Endothelial cell of umbilical vein (primary cell): ENCODE data around the gene SLC16A11.

Source experiments
- EZH2 ChIP-seq: IDR thresholded peaks from 2 replicates; pipeline ENCODE4 v1.6.1; 2012; ENCODE audit warnings: borderline replicate concordance, low read depth, mild to moderate bottlenecking, moderate library complexity, low read length, inconsistent platforms; ENCODE audit not compliant: severe bottlenecking
- FOS ChIP-seq: IDR thresholded peaks from 2 replicates; pipeline ENCODE4 v1.6.1; 2011; ENCODE audit warnings: mild to moderate bottlenecking, low read length, moderate library complexity, borderline replicate concordance; ENCODE audit not compliant: insufficient read depth
- GATA2 ChIP-seq: IDR thresholded peaks from 2 replicates; pipeline ENCODE4 v1.7.0; 2011; ENCODE audit warnings: low read depth, mild to moderate bottlenecking, moderate library complexity, mixed read lengths, low read length; ENCODE audit not compliant: insufficient read length, insufficient read depth
- JUN ChIP-seq: IDR thresholded peaks from 2 replicates; pipeline ENCODE4 v1.6.1; 2011; ENCODE audit warnings: borderline replicate concordance, low read depth; ENCODE audit not compliant: insufficient read length, insufficient read depth
- MYC ChIP-seq: IDR thresholded peaks from one replicate; pipeline ENCODE4 v1.6.1; 2011; ENCODE audit warnings: mild to moderate bottlenecking, low read depth, low read length
- POLR2A ChIP-seq: IDR thresholded peaks from 2 replicates; pipeline ENCODE4 v1.6.1; 2012; ENCODE audit warnings: low read depth, mild to moderate bottlenecking, control low read depth, low read length
- POLR2AphosphoS5 ChIP-seq: IDR thresholded peaks from 2 replicates; pipeline ENCODE4 v1.6.1; 2012; ENCODE audit warnings: low read depth, mild to moderate bottlenecking, control low read depth, low read length, moderate library complexity; ENCODE audit not compliant: insufficient read depth
- TF ChIP-seq, protein P1 (sequence below), 2 donors: IDR thresholded peaks; 1 replicate in 1 of 2; 2 replicates in 1 of 2; pipeline ENCODE4 v1.5.1; 2011; ENCODE audit warnings: low read length in 2 of 2, mild to moderate bottlenecking in 2 of 2, moderate library complexity in 2 of 2, control low read depth in 1 of 2, inconsistent platforms in 1 of 2, low read depth in 1 of 2; ENCODE audit not compliant: insufficient read depth in 1 of 2; ENCODE audit errors: extremely low read depth in 1 of 2
- TF ChIP-seq, protein P2 (sequence below): IDR thresholded peaks from 2 replicates; pipeline ENCODE4 v1.6.1; 2011; ENCODE audit not compliant: insufficient read depth, insufficient read length

DNA sequence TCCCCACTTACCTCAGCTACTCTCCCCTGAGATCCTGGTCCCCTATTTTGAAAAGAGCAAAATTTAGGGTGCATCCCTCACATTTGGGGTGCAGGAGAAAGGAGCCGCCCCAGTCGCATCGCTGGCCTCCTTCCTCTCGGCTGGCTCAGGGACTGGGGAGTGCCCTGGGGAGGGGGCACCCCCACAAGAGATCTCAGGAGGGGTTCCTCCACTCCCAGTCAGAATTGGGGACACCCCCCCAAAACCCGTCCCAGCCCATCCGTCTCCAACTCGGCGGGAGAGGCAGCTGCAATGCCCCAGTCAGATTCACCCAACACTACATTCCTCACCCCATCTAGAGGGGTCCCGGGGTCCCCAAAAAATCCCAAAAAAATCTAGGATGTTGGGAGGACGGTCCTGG lies 24.5 kb downstream of the SLC16A11 start:
- TF ChIP-seq MYC = no peak
- TF ChIP-seq POLR2AphosphoS5 = no peak
- TF ChIP-seq POLR2A = no peak
- TF ChIP-seq EZH2 = no peak
- TF ChIP-seq, protein P1, sequence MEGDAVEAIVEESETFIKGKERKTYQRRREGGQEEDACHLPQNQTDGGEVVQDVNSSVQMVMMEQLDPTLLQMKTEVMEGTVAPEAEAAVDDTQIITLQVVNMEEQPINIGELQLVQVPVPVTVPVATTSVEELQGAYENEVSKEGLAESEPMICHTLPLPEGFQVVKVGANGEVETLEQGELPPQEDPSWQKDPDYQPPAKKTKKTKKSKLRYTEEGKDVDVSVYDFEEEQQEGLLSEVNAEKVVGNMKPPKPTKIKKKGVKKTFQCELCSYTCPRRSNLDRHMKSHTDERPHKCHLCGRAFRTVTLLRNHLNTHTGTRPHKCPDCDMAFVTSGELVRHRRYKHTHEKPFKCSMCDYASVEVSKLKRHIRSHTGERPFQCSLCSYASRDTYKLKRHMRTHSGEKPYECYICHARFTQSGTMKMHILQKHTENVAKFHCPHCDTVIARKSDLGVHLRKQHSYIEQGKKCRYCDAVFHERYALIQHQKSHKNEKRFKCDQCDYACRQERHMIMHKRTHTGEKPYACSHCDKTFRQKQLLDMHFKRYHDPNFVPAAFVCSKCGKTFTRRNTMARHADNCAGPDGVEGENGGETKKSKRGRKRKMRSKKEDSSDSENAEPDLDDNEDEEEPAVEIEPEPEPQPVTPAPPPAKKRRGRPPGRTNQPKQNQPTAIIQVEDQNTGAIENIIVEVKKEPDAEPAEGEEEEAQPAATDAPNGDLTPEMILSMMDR (IDR thresholded peaks at IDR 0.05; ENCODE audit: extremely low read depth in 1 of 2, insufficient read depth in 1 of 2, low read depth in 1 of 2, low read length in 2 of 2) = no peak
- no peak for TF ChIP-seq JUN
- TF ChIP-seq, protein P2, sequence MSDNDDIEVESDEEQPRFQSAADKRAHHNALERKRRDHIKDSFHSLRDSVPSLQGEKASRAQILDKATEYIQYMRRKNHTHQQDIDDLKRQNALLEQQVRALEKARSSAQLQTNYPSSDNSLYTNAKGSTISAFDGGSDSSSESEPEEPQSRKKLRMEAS = no peak
- TF ChIP-seq FOS = no peak
- TF ChIP-seq GATA2 = no peak
